Measurements from ENCODE around the gene DCAF6.

- TF ChIP-seq CTCF (IDR thresholded peaks at IDR 0.05; ENCODE audit: low read length) = no peak
- TF ChIP-seq EZH2 (IDR thresholded peaks at IDR 0.05; ENCODE audit: borderline replicate concordance, low read length) = no peak
Measured at GRCh38 chr1:168089979-168090337, 153.5 kb downstream of the DCAF6 start.
